ENCODE measurements around the gene PRSS16. TPM values are rescaled to one million over a fixed set of nuclear protein-coding genes. Genes with fewer than 3 reads are reported as not detected.

Gene PRSS16
- total and polyA plus RNA-seq, 9 of the 15 experiments (the other 6 are each of a cell fraction or from before 2014, with no cell fraction given) = 4.5 to 21.3 (median 12.1) TPM

DNA sequence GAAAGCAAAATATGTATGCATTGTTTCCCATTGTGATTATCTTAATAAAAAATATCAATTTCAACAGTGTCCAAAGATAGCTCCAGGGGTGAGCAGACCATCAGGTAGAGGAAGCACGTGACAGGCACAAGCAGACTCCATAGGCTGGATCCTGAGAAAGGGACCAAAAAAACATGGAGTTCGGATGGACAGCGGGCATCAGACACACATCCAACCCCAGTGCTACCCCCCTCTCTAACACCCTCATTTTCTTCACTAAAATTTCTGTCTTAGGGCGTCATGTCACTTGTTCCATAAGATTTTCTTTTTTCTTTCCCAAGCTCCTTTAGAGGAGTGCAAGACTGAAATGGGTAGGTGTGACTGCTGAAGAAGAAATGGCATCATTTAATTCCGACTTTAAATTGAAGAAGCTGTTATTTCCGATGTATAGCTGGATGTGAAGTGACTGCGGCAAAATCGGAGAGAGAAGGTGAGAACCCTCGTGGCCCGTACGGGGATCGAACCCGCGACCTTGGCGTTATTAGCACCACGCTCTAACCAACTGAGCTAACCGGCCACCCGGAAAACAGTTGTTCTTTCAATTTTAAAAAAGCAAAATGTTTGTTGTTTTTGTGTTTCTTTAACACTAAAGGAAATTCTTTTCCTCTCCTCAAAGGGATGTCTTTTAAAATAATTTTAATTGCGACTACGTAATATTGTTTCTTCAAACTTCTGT is 10.3 kb upstream of the PRSS16 start (continued):
- TF ChIP-seq MYNN (IDR thresholded peaks at IDR 0.05) = no peak
- no peak for TF ChIP-seq MYNN (CRISPR knock-in tag; IDR thresholded peaks at IDR 0.05)
- TF ChIP-seq TAF1 (IDR thresholded peaks at IDR 0.05; ENCODE audit: control insufficient read depth, extremely low read depth, insufficient read depth, low read length, severe bottlenecking) = no peak
- no peak; the same call in 1 of the 2 replicates for TF ChIP-seq RNF2 (IDR thresholded peaks at IDR 0.05)
- TF ChIP-seq PHB2 (IDR thresholded peaks at IDR 0.05; ENCODE audit: low read depth) = no peak
- TF ChIP-seq, protein P1, sequence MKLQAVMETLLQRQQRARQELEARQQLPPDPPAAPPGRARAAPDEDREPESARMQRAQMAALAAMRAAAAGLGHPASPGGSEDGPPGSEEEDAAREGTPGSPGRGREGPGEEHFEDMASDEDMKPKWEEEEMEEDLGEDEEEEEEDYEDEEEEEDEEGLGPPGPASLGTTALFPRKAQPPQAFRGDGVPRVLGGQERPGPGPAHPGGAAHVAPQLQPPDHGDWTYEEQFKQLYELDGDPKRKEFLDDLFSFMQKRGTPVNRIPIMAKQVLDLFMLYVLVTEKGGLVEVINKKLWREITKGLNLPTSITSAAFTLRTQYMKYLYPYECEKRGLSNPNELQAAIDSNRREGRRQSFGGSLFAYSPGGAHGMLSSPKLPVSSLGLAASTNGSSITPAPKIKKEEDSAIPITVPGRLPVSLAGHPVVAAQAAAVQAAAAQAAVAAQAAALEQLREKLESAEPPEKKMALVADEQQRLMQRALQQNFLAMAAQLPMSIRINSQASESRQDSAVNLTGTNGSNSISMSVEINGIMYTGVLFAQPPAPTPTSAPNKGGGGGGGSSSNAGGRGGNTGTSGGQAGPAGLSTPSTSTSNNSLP (IDR thresholded peaks at IDR 0.05; ENCODE audit: borderline replicate concordance, low read depth, low read length) = peak; percentile 69
- TF ChIP-seq, protein P2, sequence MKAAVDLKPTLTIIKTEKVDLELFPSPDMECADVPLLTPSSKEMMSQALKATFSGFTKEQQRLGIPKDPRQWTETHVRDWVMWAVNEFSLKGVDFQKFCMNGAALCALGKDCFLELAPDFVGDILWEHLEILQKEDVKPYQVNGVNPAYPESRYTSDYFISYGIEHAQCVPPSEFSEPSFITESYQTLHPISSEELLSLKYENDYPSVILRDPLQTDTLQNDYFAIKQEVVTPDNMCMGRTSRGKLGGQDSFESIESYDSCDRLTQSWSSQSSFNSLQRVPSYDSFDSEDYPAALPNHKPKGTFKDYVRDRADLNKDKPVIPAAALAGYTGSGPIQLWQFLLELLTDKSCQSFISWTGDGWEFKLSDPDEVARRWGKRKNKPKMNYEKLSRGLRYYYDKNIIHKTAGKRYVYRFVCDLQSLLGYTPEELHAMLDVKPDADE (conservative IDR thresholded peaks at IDR 0.05; ENCODE audit: control insufficient read depth, low read depth, low read length) = peak; percentile 78
- no peak for TF ChIP-seq NR3C1 (CRISPR knock-in tag; IDR thresholded peaks at IDR 0.05)
- TF ChIP-seq CAMTA2 (CRISPR knock-in tag; conservative IDR thresholded peaks at IDR 0.05) = no peak
- TF ChIP-seq, protein P3, sequence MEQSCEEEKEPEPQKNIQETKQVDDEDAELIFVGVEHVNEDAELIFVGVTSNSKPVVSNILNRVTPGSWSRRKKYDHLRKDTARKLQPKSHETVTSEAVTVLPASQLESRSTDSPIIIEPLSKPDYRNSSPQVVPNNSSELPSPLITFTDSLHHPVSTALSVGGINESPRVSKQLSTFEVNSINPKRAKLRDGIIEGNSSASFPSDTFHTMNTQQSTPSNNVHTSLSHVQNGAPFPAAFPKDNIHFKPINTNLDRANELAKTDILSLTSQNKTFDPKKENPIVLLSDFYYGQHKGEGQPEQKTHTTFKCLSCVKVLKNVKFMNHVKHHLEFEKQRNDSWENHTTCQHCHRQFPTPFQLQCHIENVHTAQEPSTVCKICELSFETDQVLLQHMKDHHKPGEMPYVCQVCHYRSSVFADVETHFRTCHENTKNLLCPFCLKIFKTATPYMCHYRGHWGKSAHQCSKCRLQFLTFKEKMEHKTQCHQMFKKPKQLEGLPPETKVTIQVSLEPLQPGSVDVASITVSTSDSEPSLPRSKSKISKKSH (CRISPR knock-in tag; IDR thresholded peaks at IDR 0.05) = no peak
- TF ChIP-seq RBM22 (IDR thresholded peaks at IDR 0.05; ENCODE audit: low read depth, low read length, poor library complexity, severe bottlenecking) = no peak
- no peak for TF ChIP-seq ZNF146 (CRISPR knock-in tag; IDR thresholded peaks at IDR 0.05; ENCODE audit: unreplicated experiment)
- no peak; the same call in 1 of the 2 replicates for TF ChIP-seq PHF8 (IDR thresholded peaks at IDR 0.05; ENCODE audit: borderline replicate concordance, low read length)
- TF ChIP-seq, protein P4, sequence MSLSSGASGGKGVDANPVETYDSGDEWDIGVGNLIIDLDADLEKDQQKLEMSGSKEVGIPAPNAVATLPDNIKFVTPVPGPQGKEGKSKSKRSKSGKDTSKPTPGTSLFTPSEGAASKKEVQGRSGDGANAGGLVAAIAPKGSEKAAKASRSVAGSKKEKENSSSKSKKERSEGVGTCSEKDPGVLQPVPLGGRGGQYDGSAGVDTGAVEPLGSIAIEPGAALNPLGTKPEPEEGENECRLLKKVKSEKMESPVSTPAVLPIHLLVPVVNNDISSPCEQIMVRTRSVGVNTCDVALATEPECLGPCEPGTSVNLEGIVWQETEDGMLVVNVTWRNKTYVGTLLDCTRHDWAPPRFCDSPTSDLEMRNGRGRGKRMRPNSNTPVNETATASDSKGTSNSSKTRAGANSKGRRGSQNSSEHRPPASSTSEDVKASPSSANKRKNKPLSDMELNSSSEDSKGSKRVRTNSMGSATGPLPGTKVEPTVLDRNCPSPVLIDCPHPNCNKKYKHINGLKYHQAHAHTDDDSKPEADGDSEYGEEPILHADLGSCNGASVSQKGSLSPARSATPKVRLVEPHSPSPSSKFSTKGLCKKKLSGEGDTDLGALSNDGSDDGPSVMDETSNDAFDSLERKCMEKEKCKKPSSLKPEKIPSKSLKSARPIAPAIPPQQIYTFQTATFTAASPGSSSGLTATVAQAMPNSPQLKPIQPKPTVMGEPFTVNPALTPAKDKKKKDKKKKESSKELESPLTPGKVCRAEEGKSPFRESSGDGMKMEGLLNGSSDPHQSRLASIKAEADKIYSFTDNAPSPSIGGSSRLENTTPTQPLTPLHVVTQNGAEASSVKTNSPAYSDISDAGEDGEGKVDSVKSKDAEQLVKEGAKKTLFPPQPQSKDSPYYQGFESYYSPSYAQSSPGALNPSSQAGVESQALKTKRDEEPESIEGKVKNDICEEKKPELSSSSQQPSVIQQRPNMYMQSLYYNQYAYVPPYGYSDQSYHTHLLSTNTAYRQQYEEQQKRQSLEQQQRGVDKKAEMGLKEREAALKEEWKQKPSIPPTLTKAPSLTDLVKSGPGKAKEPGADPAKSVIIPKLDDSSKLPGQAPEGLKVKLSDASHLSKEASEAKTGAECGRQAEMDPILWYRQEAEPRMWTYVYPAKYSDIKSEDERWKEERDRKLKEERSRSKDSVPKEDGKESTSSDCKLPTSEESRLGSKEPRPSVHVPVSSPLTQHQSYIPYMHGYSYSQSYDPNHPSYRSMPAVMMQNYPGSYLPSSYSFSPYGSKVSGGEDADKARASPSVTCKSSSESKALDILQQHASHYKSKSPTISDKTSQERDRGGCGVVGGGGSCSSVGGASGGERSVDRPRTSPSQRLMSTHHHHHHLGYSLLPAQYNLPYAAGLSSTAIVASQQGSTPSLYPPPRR (CRISPR knock-in tag; IDR thresholded peaks at IDR 0.05; ENCODE audit: borderline replicate concordance) = no peak
- no peak for TF ChIP-seq ILF3 (IDR thresholded peaks at IDR 0.05; ENCODE audit: borderline replicate concordance)
- TF ChIP-seq ZNF75A (CRISPR knock-in tag; IDR thresholded peaks at IDR 0.05) = no peak
- TF ChIP-seq HIVEP1 (CRISPR knock-in tag; IDR thresholded peaks at IDR 0.05) = 0 out of 2 replicates have a peak, but pooled peaks have one; percentile 49
- TF ChIP-seq GTF2F1 (IDR thresholded peaks at IDR 0.05; ENCODE audit: low read depth, low read length) = no peak

Data from K562 (cell line).